IMR-90 (cell line): ENCODE data around the gene CDR2L. TPM values are rescaled to one million over a fixed set of nuclear protein-coding genes. Genes with fewer than 3 reads are reported as not detected.

Source experiments
- ATAC-seq: fragments of 200-7000 bp; cut with Tn5 transposase; 2 replicates; pipeline ENCODE4 v1.9.1; 2020; ENCODE audit warnings: low read depth, mild to moderate bottlenecking, moderate library complexity
- BruUV-seq: library from RNA; stranded (reverse); fragments of 400-500 nt; replicated peaks from 2 replicates; lab custom pipeline; 2021; lab: Mats Ljungman, UMichigan
- CTCF ChIA-PET: fragments of 300-600 bp; formaldehyde crosslinking; extraction: SDS; loops from one replicate; lab custom pipeline; 2021; ENCODE audit warnings: antibody characterized with exemption; lab: Yijun Ruan, JAX
- POLR2A ChIA-PET: fragments of 300-600 bp; sonication (Branson Sonifier 250); formaldehyde crosslinking; loops from one replicate; lab custom pipeline; 2022; ENCODE audit warnings: antibody characterized with exemption; ENCODE audit not compliant: unreplicated experiment; lab: Charles Lee
- DNase-seq: peaks from one replicate; pipeline ENCODE4 v3.0.0; 2013
- H2AFZ ChIP-seq: replicated peaks from 2 replicates; pipeline ENCODE3; 2013; ENCODE audit warnings: low read length, mild to moderate bottlenecking; ENCODE audit not compliant: poor library complexity
- H2AK5ac ChIP-seq: 2 replicates; pipeline ENCODE4 v1.6.1; 2013; ENCODE audit warnings: low read depth, low read length, inconsistent platforms
- H2AK9ac ChIP-seq: replicated peaks from 2 replicates; pipeline ENCODE3; 2013; ENCODE audit warnings: mild to moderate bottlenecking, low read depth, low read length, moderate library complexity; ENCODE audit not compliant: poor library complexity
- H2BK120ac ChIP-seq: 2 replicates; pipeline ENCODE4 v1.6.1; 2013; ENCODE audit warnings: low read depth, low read length, inconsistent platforms
- H2BK15ac ChIP-seq: 3 replicates; pipeline ENCODE4 v1.6.1; 2013; ENCODE audit warnings: low read depth, low read length, inconsistent platforms
- H2BK20ac ChIP-seq: 2 replicates; pipeline ENCODE4 v1.6.1; 2013; ENCODE audit warnings: low read depth, mild to moderate bottlenecking, inconsistent platforms, low read length, moderate library complexity
- H2BK5ac ChIP-seq: 2 replicates; pipeline ENCODE4 v1.6.1; 2013; ENCODE audit warnings: mild to moderate bottlenecking, low read depth, low read length, inconsistent platforms; ENCODE audit not compliant: poor library complexity, severe bottlenecking
- H3K14ac ChIP-seq: replicated peaks from 2 replicates; pipeline ENCODE4 v1.6.1; 2013; ENCODE audit warnings: low read depth, low read length, inconsistent platforms
- H3K18ac ChIP-seq: 2 replicates; pipeline ENCODE4 v1.6.1; 2013; ENCODE audit warnings: low read depth, low read length, control low read depth
- H3K23ac ChIP-seq: 2 replicates; pipeline ENCODE4 v1.6.1; 2013; ENCODE audit warnings: low read depth, low read length, inconsistent platforms
- H3K27ac ChIP-seq: 2 replicates; pipeline ENCODE4 v1.5.1; 2013; ENCODE audit warnings: mild to moderate bottlenecking, control low read depth, low read length; ENCODE audit not compliant: insufficient read depth
- H3K27me3 ChIP-seq: 2 replicates; pipeline ENCODE4 v1.6.1; 2013; ENCODE audit warnings: low read length; ENCODE audit not compliant: control insufficient read depth, insufficient read depth
- H3K36me3 ChIP-seq: 2 replicates; pipeline ENCODE4 v1.6.1; 2013; ENCODE audit warnings: low read length, mixed read lengths; ENCODE audit not compliant: control insufficient read depth, insufficient read depth
- H3K4ac ChIP-seq: 2 replicates; pipeline ENCODE4 v1.6.1; 2013; ENCODE audit warnings: low read depth, low read length, inconsistent platforms
- H3K4me1 ChIP-seq: 2 replicates; pipeline ENCODE4 v1.6.1; 2013; ENCODE audit warnings: low read length, mixed read lengths; ENCODE audit not compliant: control insufficient read depth, insufficient read depth
- H3K4me2 ChIP-seq: 2 replicates; pipeline ENCODE4 v1.6.1; 2013; ENCODE audit warnings: low read depth, mild to moderate bottlenecking, control low read depth, low read length, moderate library complexity
- H3K4me3 ChIP-seq: 2 replicates; pipeline ENCODE4 v1.5.1; 2013; ENCODE audit warnings: low read depth, mild to moderate bottlenecking, control low read depth, low read length, moderate library complexity; ENCODE audit not compliant: insufficient read depth
- H3K56ac ChIP-seq: 2 replicates; pipeline ENCODE4 v1.6.1; 2013; ENCODE audit warnings: low read length, inconsistent platforms; ENCODE audit not compliant: insufficient read depth; ENCODE audit errors: extremely low read depth
- H3K79me1 ChIP-seq, 2 experiments: 2 replicates each; pipeline ENCODE4 v1.6.1; 2013; ENCODE audit warnings: low read length in 2 of 2, inconsistent platforms in 1 of 2, low read depth in 1 of 2
- H3K9ac ChIP-seq: 2 replicates; pipeline ENCODE4 v1.6.1; 2013; ENCODE audit warnings: low read depth, low read length, control low read depth
- H3K9me1 ChIP-seq: 2 replicates; pipeline ENCODE4 v1.6.1; 2013; ENCODE audit warnings: low read length, inconsistent platforms; ENCODE audit not compliant: insufficient read depth
- H3K9me3 ChIP-seq: 2 replicates; pipeline ENCODE4 v1.6.1; 2013; ENCODE audit warnings: low read length; ENCODE audit not compliant: control insufficient read depth, insufficient read depth
- H4K20me1 ChIP-seq: 2 replicates; pipeline ENCODE4 v1.6.1; 2013; ENCODE audit warnings: low read length, inconsistent platforms; ENCODE audit not compliant: insufficient read depth
- H4K5ac ChIP-seq: 2 replicates; pipeline ENCODE4 v1.6.1; 2013; ENCODE audit warnings: mild to moderate bottlenecking, low read depth, low read length, control low read depth
- H4K8ac ChIP-seq, 2 experiments: 2 replicates each; pipeline ENCODE4 v1.6.1; 2013; ENCODE audit warnings: low read depth in 2 of 2, low read length in 2 of 2, control low read depth in 1 of 2, inconsistent platforms in 1 of 2
- H4K91ac ChIP-seq: 2 replicates; pipeline ENCODE4 v1.6.1; 2013; ENCODE audit warnings: low read depth, low read length, inconsistent platforms; ENCODE audit not compliant: insufficient read depth
- NFE2L2 ChIP-seq: fragments of 150-350 bp; IDR thresholded peaks from 2 replicates; pipeline ENCODE4 v1.6.1; 2016; ENCODE audit warnings: low read depth, mild to moderate bottlenecking, low read length
- USF2 ChIP-seq: fragments of 150-350 bp; IDR thresholded peaks from 2 replicates; pipeline ENCODE4 v1.6.1; 2017; ENCODE audit warnings: mild to moderate bottlenecking, antibody characterized with exemption, low read length, low read depth
- WGBS, 2 experiments: methylation state at CpG; one replicate each; pipeline versions ENCODE4 v1.1.5 to v1.1.7; 2013; ENCODE audit warnings: missing lambda C conversion rate in 2 of 2; ENCODE audit not compliant: insufficient read length in 1 of 2; ENCODE audit errors: extremely low coverage in 2 of 2; 5-methylcytosine and 5-hydroxymethylcytosine counted together
- dilution Hi-C: fragments of 300-500 bp; cut with HindIII; formaldehyde crosslinking; loops from one replicate; pipeline ENCODE4 v1.14.3; 2018; ENCODE audit warnings: low sequenced_read_pairs; ENCODE audit not compliant: unreplicated experiment
- in situ Hi-C: fragments of 300-500 bp; cut with MboI; formaldehyde crosslinking; loops from 3 replicates; pipeline ENCODE4 v1.14.3; 2019; ENCODE audit warnings: low sequenced_read_pairs, inconsistent platforms, mixed read lengths
- intact Hi-C: fragments of 100-400 bp; cut with micrococcal nuclease; formaldehyde crosslinking; loops from 2 replicates; pipeline ENCODE4 v1.10.0; 2022
- polyA plus RNA-seq, 3 experiments: library from polyadenylated mRNA; depleted of rRNA; stranded (reverse); fragments of >200 nt; gene quantifications; 2 replicates each; pipeline ENCODE4 v1.2.3, GENCODE V29; 2012; ENCODE audit warnings: low replicate concordance in 1 of 3
- total RNA-seq: library from RNA; depleted of rRNA; stranded (reverse); fragments of >200 nt; gene quantifications from 2 replicates; pipeline ENCODE4 v1.2.3, GENCODE V29; 2012

The CDR2L gene
- total and polyA plus RNA-seq, 2 of the 4 experiments (the other 2 are of a cell fraction) = 5.7 to 18.9 TPM

GRCh38 chr17:75011401-75012095 lies 24.1 kb downstream of the CDR2L start:
- H3K23ac ChIP-seq = no peak overlapping the region
- ChIA-PET CTCF (interaction anchor here (1.2 to 2.4 kb wide), 5 partner anchors 23 to 50 kb away, joined by 3 to 8 read pairs (median 3); partner anchors contain the start of gene CDR2L), POLR2A (interaction anchor here (2.1 to 2.2 kb wide), 2 partner anchors 23 to 24 kb away, joined by 7 to 8 read pairs; partner anchors contain the start of gene CDR2L)
- peaks cover 1% of the 10 kb centered on the region; the same call in 1 of the 2 replicates for H3K36me3 ChIP-seq
- no TSS peak for BruUV-seq
- H4K5ac ChIP-seq = peak overlapping the region; percentile 83
- H3K14ac ChIP-seq = peak overlapping the region; percentile 47; the same call in 1 of the 2 replicates
- peaks cover 13 to 26% of the 10 kb centered on the region in 2 experiments for H3K79me1 ChIP-seq
- H3K4me2 ChIP-seq = peak overlapping the region; percentile 78
- no peak overlapping the region for H3K4me3 ChIP-seq
- peak; percentile 59 for DNase-seq
- no peak overlapping the region for H2BK5ac ChIP-seq
- H3K4me1 ChIP-seq = peaks cover 6% of the 10 kb centered on the region
- H2BK120ac ChIP-seq = no peak overlapping the region
- in situ Hi-C loops = no loop called here
- no peaks in the 10 kb centered on the region for H3K27me3 ChIP-seq
- H3K27ac ChIP-seq = peak overlapping the region; percentile 31
- H2AK9ac ChIP-seq = peak overlapping the region; percentile 89
- H3K56ac ChIP-seq = peak overlapping the region; percentile 90; the same call in 1 of the 2 replicates
- H3K4ac ChIP-seq = peak overlapping the region; percentile 80
- dilution Hi-C loops = no loop called here
- H2AK5ac ChIP-seq = 0 out of 2 replicates have a peak overlapping the region, but pooled peaks have one; percentile 30
- intact Hi-C loops = loop anchor here (1.0 to 2.0 kb wide), 3 partner anchors 22 to 50 kb away; no protein-coding TSS in a partner anchor
- WGBS, 2 experiments = 100% methylated on average over 1 of the region's 13 CpGs; no CpG with 5 or more reads in 1 of the 2 experiments
- H3K18ac ChIP-seq = no peak overlapping the region
- no peaks in the 10 kb centered on the region for H4K20me1 ChIP-seq
- 0 out of 2 replicates have a peak, but pooled peaks cover 4% of the 10 kb centered on the region for H3K9me1 ChIP-seq
- peak overlapping the region; percentile 95 for H4K8ac ChIP-seq
- peak overlapping the region; percentile 96 for H2AFZ ChIP-seq
- TF ChIP-seq NFE2L2 (no peak), USF2 (peak; percentile 84)
- no peaks in the 10 kb centered on the region for H3K9me3 ChIP-seq
- no peak overlapping the region for H2BK15ac ChIP-seq
- H2BK20ac ChIP-seq = no peak overlapping the region
- peak overlapping the region; percentile 38; the same call in 1 of the 2 replicates for H3K9ac ChIP-seq
- ATAC-seq = peak; percentile 22
- 0 out of 2 replicates have a peak overlapping the region, but pooled peaks have one; percentile 30 for H4K91ac ChIP-seq
